Astrocyte of the spinal cord (primary cell): Measurements from ENCODE around the gene L3MBTL1.
A peak's percentile ranks its signal among the peaks of the same experiment; 100 is the strongest.

Experiments
- DNase-seq: peaks from one replicate; pipeline ENCODE4 v3.0.0; 2011; ENCODE audit warnings: low read depth, low spot score
- H3K4me3 ChIP-seq: 2 replicates; pipeline ENCODE4 v1.5.1; 2011; ENCODE audit warnings: low read depth, mild to moderate bottlenecking, low read length, moderate library complexity
- CTCF ChIP-seq: IDR thresholded peaks from 2 replicates; pipeline ENCODE4 v1.5.1; 2012; ENCODE audit warnings: low read depth, mild to moderate bottlenecking, low read length, inconsistent platforms
- in situ Hi-C: cut with HindIII; loops from 2 replicates; pipeline ENCODE4 v1.10.0; 2017; ENCODE audit warnings: low sequenced_read_pairs

Gene L3MBTL1

GRCh38 chr20:43507150-43508080, at the start of gene L3MBTL1:
L3MBTL1 (plus strand) TSS chr20:43507697; CDS start chr20:43513504, 5,807 bp downstream.
- no peak for TF ChIP-seq CTCF
- peak; percentile 32 for DNase-seq
- peak within 1 kb of the TSS; percentile 53 for H3K4me3 ChIP-seq
- in situ Hi-C loops = no loop called here

GRCh38 chr20:43458422-43458924, 49.0 kb upstream of the L3MBTL1 start:
- H3K4me3 ChIP-seq = peak overlapping the region; percentile 97
- no peak for TF ChIP-seq CTCF
- DNase-seq = no peak
- in situ Hi-C loops = no loop called here

- no peak for DNase-seq
- in situ Hi-C loops = no loop called here
Measured at GRCh38 chr20:43459022-43459942, 48.2 kb upstream of the L3MBTL1 start.

GRCh38 chr20:43460172-43460829, 47.2 kb upstream of the L3MBTL1 start:
- DNase-seq = no peak
- TF ChIP-seq CTCF = no peak
- in situ Hi-C loops = no loop called here
- no peak overlapping the region for H3K4me3 ChIP-seq

More at GRCh38 chr20:43459022-43459942, 48.2 kb upstream of the L3MBTL1 start:
- H3K4me3 ChIP-seq = peak overlapping the region; percentile 97
- no peak for TF ChIP-seq CTCF

- no peak for DNase-seq
- in situ Hi-C loops = no loop called here
Measured at GRCh38 chr20:43460830-43461200, 46.7 kb upstream of the L3MBTL1 start.

More at GRCh38 chr20:43460830-43461200, 46.7 kb upstream of the L3MBTL1 start:
- no peak overlapping the region for H3K4me3 ChIP-seq
- no peak for TF ChIP-seq CTCF
